HG02885 (cell line): ENCODE data around the gene ANKRD24.
"Not testable (repeated sequence)": the region's sequence is repeated elsewhere in the genome, so short reads cannot be mapped to it uniquely, and the experiment has no call there.

Source experiments
- ATAC-seq: cut with Tn5 transposase; IDR thresholded peaks from one replicate; pipeline ENCODE4 v1.9.1; 2021; ENCODE audit warnings: mild to moderate bottlenecking; ENCODE audit not compliant: unreplicated experiment, poor library complexity

The ANKRD24 gene

GRCh38 chr19:4227771-4228170 lies 45.3 kb downstream of the ANKRD24 start:
- ATAC-seq, result no peak

DNA sequence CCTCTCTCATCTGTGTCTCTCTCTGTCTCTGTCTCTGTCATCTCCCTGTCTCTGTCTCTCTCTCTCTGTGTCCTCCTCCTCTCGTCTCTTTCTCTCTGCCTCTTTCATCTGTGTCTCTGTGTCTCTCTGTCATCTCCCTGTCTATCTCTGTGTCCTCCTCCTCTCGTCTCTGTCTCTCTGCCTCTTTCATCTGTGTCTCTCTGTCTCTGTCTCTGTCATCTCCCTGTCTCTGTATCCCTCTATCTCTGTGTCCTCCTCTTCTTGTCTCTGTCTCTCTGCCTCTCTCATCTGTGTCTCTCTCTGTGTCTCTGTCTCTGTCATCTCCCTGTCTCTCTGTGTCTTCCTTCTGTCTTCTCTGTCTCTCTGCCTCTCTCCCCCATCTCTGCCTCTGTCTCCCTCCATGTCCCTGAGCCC lies 46.3 kb downstream of the ANKRD24 start:
- no peak for ATAC-seq

GRCh38 chr19:4229179-4229931 lies 46.9 kb downstream of the ANKRD24 start, which contains the start of gene EBI3:
EBI3 (plus strand) TSS chr19:4229523; CDS start chr19:4229551, 28 bp downstream.
- peak; percentile 59 for ATAC-seq

DNA sequence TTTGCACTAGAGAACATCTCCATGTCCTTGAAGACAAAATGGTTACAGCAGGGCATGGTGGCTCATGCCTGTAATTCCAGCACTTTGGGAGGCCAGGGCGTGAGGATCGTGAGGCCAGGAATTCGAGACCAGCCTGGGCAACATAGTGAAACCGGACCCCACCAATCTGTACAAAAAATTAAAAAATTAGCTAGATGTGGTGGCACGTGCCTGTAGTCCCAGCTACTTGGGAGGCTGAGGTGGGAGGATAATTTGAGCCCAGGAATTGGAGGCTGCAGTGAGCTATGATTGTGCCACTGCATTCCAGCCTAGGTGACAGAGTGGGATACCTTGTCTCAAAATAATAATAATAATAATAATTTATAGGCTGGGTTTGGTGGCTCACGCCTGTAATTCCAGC lies 47.7 kb downstream of the ANKRD24 start:
- ATAC-seq, result not testable (repeated sequence)

GRCh38 chr19:4231521-4231920 lies 49.0 kb downstream of the ANKRD24 start:
- not testable (repeated sequence) for ATAC-seq

DNA sequence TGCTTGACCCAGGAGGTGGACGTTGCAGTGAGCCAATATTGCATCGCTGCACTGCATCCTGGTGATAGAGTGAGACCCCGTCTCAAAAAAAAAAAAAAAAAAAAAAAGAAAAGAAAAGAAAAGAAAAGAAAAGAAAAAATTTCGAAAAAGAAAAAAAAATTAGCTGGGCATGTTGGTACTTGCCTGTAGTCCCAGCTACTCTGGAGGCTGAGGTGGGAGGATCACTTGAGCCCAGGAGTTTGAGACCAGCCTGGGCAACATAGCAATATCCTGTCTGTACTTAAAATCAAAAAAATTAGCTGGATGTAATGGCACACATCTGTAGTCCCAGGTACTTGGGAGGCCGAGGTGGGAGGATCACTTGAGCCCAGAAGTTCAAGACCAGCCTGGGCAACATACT lies 49.6 kb downstream of the ANKRD24 start:
- ATAC-seq, result not testable (repeated sequence)

DNA sequence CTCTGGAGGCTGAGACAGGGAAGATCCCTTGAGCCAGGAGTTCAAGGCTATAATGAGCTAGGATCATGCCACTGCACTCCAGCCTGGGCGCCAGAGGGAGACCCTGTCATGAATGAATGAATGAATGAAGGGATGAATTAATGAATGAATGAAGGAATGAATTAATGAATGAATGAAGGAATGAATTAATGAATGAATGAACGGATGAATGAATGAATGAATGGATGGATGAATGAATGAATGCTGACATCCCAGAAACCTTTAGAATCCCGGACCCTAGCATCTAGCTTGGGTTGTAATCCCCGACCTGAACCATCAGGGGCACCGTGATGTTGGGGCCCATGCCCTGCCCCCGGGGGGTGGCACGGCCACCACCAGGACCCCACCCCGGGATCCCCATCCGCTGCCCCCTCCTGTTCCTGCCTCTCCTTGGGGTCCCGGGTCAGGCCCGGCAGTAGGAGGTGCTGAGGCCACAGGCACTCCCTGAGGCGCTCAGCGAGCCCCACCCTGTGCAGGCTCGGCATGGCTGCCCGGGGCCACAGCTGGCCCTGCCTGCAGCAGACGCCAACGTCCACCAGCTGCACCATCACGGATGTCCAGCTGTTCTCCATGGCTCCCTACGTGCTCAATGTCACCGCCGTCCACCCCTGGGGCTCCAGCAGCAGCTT lies 50.3 kb downstream of the ANKRD24 start:
- no peak for ATAC-seq

DNA sequence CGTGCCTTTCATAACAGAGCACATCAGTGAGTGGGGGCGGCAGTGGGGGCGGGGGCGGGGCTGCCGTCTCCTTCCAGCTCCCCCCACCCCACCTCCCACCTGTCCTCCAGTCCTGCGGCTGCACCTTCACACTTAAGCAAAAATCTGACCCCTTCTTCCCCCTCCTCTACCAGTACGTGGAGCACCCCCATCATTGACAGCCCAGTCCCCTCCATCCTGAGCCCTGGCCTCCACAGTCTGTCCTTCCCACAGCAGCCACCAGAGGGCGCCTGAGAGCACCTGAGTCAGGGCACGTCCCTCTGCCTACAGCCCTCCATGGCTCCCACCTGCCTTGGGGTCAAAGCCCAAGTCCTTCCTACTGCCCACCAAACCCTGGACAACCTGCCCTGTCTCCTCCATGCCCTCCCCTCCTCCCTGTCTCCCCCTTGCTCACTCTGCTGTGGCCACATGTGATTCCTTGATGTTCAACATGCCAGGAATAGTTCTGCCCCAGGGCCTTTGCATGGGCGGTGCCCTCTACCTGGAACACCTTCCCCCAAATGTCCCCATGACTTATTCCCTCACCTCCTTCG lies 50.9 kb downstream of the ANKRD24 start:
- ATAC-seq, result no peak

GRCh38 chr19:4234142-4234861 lies 51.8 kb downstream of the ANKRD24 start:
- ATAC-seq, result no peak

- no peak for ATAC-seq
Measured at GRCh38 chr19:4234862-4235201, 52.3 kb downstream of the ANKRD24 start.

DNA sequence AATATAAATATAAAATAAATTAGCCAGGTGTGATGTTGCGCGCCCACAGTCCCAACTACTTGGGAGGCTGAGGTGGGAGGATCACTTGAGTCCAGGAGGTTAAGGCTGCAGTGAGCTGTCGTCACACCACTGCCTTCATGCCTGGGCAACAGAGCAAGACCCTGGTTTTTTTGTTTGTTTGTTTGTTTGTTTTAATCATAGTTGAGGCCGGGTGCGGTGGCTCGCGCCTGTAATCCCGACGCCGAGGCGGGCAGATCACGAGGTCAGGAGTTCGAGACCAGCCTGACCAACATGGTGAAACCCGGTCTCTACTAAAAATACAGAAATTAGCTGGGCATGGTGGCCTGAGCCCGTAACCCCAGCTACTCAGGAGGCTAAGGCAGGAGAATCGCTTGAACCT lies 55.0 kb downstream of the ANKRD24 start:
- not testable (repeated sequence) for ATAC-seq

DNA sequence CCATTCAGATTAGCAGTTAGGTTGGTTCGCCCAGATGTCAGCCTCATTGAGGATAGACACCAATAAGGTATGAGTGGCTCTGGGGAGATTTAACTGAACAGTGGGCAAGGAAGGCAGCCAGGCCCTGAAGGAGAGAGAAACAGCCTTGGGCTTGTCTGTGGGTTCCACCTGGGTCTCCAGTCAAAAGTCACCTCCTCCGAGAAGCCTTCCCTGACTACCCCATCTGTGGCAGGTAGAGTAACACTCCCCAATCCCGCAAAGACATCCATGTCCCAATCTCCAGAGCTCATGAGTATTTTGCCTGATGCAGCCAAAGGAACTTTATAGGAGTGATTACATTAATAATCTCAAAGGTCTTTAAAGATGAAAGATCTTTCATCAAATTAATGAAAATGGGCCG lies 56.3 kb downstream of the ANKRD24 start:
- no peak for ATAC-seq

DNA sequence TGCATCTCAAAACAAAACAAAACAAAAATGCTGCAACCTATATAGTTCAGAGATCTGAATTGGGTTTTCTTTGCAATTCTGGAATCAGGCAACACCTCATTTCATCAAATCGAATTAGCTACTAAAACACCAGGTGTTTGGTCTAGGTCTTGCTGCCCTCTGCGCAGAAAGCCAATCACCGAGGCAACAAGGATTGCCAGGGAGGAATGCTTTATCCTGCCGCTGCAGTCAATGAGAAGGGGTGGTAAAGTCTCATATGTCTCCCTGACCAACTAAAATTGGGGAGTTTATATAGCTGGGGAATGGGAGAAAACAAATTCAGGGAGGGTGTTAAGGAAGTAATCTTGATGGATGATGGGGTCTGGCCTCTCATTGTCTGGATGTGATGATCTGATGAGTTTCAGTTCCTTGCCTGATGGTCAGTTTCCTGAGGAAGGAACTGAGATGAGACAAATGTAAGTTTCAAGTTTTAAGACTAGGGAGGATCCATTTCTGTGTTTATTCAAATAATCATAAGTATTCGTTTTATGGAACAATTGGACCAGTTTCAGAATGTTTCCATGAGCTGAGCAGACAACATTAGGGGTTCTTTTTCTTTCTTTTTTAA lies 59.4 kb downstream of the ANKRD24 start:
- ATAC-seq, result no peak

GRCh38 chr19:4245938-4246337 lies 63.4 kb downstream of the ANKRD24 start:
- not testable (repeated sequence) for ATAC-seq

GRCh38 chr19:4246767-4247593 lies 64.5 kb downstream of the ANKRD24 start, which contains the start of gene YJU2:
YJU2 (plus strand) TSS chr19:4247080; CDS start chr19:4247147, 67 bp downstream.
- peak; percentile 93 for ATAC-seq

DNA sequence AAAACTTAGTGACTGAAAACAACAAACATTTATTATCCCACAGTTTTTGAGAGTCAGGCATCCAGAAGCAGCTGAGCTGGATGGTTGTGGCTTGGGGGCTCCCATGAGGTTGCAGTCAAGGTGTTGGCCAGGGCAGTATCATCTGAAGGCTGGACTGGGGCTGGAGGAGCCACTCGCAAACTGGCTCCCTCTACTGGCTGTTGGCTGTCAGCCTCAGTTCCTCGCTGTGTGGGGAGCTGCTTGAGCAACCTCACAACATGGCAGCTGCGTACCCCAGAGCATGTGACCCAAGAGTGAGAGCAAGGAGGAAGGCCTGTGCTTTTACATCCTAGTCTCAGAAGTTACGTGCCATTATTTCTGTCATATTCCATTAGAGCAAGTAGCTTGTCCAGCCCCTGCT lies 74.1 kb downstream of the ANKRD24 start:
- ATAC-seq, result no peak

- ATAC-seq, result no peak
Measured at GRCh38 chr19:4257025-4257424, 74.5 kb downstream of the ANKRD24 start.

DNA sequence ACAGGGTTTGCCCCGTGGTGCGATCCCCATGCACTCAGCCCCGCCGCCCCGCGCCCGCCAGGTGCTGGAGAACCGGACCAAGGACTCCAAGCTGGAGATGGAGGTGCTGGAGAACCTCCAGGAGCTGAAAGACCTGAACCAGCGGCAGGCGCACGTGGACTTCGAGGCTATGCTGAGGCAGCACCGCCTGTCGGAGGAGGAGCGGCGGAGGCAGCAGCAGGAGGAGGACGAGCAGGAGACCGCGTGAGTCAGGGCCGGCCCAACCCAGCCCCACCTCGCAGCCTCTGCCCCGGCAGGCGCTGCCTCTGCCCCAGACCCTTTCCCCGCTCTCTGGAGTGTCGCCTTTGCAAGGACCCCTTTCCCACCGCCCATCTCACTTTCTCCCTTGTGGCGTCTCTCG lies 75.7 kb downstream of the ANKRD24 start:
- ATAC-seq, result no peak

GRCh38 chr19:4260613-4261191 lies 78.2 kb downstream of the ANKRD24 start:
- ATAC-seq, result no peak
